ENCODE measurements around the gene USP6. TPM values are rescaled to one million over a fixed set of nuclear protein-coding genes. Genes with fewer than 3 reads are reported as not detected.
A peak's percentile ranks its signal among the peaks of the same experiment; 100 is the strongest.

USP6 gene
- total and polyA plus RNA-seq, 2 of the 13 experiments (the other 11 are each of a cell fraction or from before 2014, with no cell fraction given): 0.04 TPM; not detected in 1

- TF ChIP-seq MTERF4 (CRISPR knock-in tag; IDR thresholded peaks at IDR 0.05) (0 out of 2 replicates have a peak, but pooled peaks have one; percentile 46), ZNF350 (CRISPR knock-in tag; IDR thresholded peaks at IDR 0.05; ENCODE audit: borderline replicate concordance, low read depth) (peak; percentile 63; the same call in 1 of the 2 replicates), KAT8 (CRISPR knock-in tag; IDR thresholded peaks at IDR 0.05) (peak; percentile 87), ZNF549 (CRISPR knock-in tag; IDR thresholded peaks at IDR 0.05) (no peak), KLF12 (CRISPR knock-in tag; IDR thresholded peaks at IDR 0.05; ENCODE audit: borderline replicate concordance) (peak; percentile 49; the same call in 1 of the 2 replicates), ZFP36L2 (CRISPR knock-in tag; IDR thresholded peaks at IDR 0.05) (no peak), SIX1 (CRISPR knock-in tag; IDR thresholded peaks at IDR 0.05; ENCODE audit: borderline replicate concordance) (peak; percentile 59; the same call in 1 of the 2 replicates), MXD4 (CRISPR knock-in tag; IDR thresholded peaks at IDR 0.05) (0 out of 2 replicates have a peak, but pooled peaks have one; percentile 51), ZNF34 (CRISPR knock-in tag; IDR thresholded peaks at IDR 0.05; ENCODE audit: borderline replicate concordance) (no peak), MED1 (CRISPR knock-in tag; IDR thresholded peaks at IDR 0.05) (peak; percentile 60), IKZF5 (CRISPR knock-in tag; IDR thresholded peaks at IDR 0.05) (peak; percentile 47), ZNF564 (CRISPR knock-in tag; IDR thresholded peaks at IDR 0.05) (peak; percentile 95), SOX6 (IDR thresholded peaks at IDR 0.05) (no peak), SOX6 (CRISPR knock-in tag; IDR thresholded peaks at IDR 0.05) (peak; percentile 39; the same call in 1 of the 2 replicates), HNRNPLL (IDR thresholded peaks at IDR 0.05; ENCODE audit: low read depth, low read length, poor library complexity, severe bottlenecking) (peak; percentile 61), KMT2B (CRISPR knock-in tag; IDR thresholded peaks at IDR 0.05) (peak; percentile 82; the same call in 1 of the 2 replicates), MXI1 (IDR thresholded peaks at IDR 0.05; ENCODE audit: borderline replicate concordance, low read depth, low read length) (peak; percentile 64; the same call in 1 of the 3 replicates), TARDBP (CRISPR knock-in tag; IDR thresholded peaks at IDR 0.05) (peak; percentile 39; the same call in 1 of the 2 replicates), KDM5B (CRISPR knock-in tag; IDR thresholded peaks at IDR 0.05; ENCODE audit: borderline replicate concordance) (peak; percentile 73; the same call in 1 of the 2 replicates), RBM39 (IDR thresholded peaks at IDR 0.05; ENCODE audit: low read depth, low read length, poor library complexity, severe bottlenecking) (peak; percentile 23), ZMYM4 (CRISPR knock-in tag; IDR thresholded peaks at IDR 0.05) (peak; percentile 97), ZNF256 (CRISPR knock-in tag; conservative IDR thresholded peaks at IDR 0.05) (0 out of 2 replicates have a peak, but pooled peaks have one; percentile 31), ZFAT (CRISPR knock-in tag; conservative IDR thresholded peaks at IDR 0.05) (no peak)
- TF ChIP-seq, protein P1, sequence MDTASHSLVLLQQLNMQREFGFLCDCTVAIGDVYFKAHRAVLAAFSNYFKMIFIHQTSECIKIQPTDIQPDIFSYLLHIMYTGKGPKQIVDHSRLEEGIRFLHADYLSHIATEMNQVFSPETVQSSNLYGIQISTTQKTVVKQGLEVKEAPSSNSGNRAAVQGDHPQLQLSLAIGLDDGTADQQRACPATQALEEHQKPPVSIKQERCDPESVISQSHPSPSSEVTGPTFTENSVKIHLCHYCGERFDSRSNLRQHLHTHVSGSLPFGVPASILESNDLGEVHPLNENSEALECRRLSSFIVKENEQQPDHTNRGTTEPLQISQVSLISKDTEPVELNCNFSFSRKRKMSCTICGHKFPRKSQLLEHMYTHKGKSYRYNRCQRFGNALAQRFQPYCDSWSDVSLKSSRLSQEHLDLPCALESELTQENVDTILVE (CRISPR knock-in tag; IDR thresholded peaks at IDR 0.05): peak; percentile 64; the same call in 1 of the 2 replicates
- TF ChIP-seq, protein P2, sequence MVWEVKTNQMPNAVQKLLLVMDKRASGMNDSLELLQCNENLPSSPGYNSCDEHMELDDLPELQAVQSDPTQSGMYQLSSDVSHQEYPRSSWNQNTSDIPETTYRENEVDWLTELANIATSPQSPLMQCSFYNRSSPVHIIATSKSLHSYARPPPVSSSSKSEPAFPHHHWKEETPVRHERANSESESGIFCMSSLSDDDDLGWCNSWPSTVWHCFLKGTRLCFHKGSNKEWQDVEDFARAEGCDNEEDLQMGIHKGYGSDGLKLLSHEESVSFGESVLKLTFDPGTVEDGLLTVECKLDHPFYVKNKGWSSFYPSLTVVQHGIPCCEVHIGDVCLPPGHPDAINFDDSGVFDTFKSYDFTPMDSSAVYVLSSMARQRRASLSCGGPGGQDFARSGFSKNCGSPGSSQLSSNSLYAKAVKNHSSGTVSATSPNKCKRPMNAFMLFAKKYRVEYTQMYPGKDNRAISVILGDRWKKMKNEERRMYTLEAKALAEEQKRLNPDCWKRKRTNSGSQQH (CRISPR knock-in tag; IDR thresholded peaks at IDR 0.05; ENCODE audit: low read depth): 0 out of 2 replicates have a peak, but pooled peaks have one; percentile 45
Measured at GRCh38 chr17:5191541-5192417, 75.9 kb downstream of the USP6 start, which contains the start of gene ZNF594 (continued).

Measured in HepG2 (cell line).